Measurements from ENCODE around the gene NYNRIN.

- TF ChIP-seq CTCF (IDR thresholded peaks at IDR 0.05; ENCODE audit: extremely low read depth in 1 of 2, insufficient read depth in 1 of 2, low read depth in 1 of 2, low read length in 2 of 2), result no peak
- no peak for TF ChIP-seq POLR2A (IDR thresholded peaks at IDR 0.05; ENCODE audit: low read depth, low read length)
These were observed 37.5 kb upstream of the NYNRIN start for GRCh38 chr14:24361326-24361725.

Data from endothelial cell of umbilical vein (primary cell).